ENCODE measurements around the gene FAAP100.

Gene FAAP100

GRCh38 chr17:81551458-81552243 lies 502 bp downstream of the FAAP100 start:
- no peak for DNase-seq

DNA sequence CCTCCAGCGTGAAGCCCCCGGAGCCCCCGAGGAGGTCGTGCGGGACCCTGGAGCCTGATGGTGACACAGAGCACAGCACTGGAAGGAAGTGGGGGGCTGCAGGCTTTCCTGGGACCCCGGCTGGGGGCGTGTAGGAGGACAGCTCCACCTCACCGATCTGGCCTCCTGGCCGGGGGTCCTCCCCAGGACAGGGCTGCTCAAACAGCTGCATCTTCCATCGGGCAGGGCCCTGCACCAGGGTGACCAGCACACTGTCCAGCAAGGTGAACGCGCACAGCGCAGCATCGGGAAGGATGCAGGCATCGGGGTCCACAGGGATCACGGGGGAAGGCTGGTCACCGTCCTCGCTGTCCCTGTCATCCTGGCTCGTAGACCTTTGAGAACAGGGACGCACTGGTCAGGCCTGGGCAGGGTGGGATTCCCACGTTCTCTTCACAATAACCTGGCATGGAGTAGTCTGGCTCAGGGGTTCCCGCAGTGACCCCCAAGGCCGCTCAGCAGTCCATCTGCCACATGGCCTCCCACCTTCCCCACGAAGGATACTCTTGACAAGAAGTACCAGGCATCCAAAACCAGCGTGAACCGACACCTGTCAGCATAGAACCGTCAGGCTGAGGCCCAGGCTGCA lies 1.2 kb downstream of the FAAP100 start:
- no peak for DNase-seq

- DNase-seq, result no peak
Observed at GRCh38 chr17:81550285-81550684, 1.9 kb downstream of the FAAP100 start.

DNA sequence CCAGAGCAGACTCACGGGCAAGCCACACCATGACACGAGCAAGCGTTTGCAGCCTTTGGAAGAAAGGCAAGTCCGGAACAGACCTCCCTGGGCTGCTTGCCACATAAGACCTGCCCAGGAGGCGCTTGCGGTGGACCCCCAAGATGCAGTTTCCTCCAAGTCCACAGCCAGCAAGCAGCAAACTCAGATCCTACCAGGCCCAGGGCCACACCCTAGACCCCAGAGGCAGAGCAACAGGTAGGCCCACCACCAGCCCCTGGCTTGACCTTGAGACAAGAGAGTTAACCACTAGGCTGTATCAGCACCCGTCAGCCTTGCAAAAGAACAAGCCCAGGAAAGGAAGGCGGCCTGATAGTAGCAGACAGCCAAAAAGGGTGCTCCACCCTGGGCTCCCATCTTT lies 2.3 kb downstream of the FAAP100 start:
- no peak for DNase-seq

DNA sequence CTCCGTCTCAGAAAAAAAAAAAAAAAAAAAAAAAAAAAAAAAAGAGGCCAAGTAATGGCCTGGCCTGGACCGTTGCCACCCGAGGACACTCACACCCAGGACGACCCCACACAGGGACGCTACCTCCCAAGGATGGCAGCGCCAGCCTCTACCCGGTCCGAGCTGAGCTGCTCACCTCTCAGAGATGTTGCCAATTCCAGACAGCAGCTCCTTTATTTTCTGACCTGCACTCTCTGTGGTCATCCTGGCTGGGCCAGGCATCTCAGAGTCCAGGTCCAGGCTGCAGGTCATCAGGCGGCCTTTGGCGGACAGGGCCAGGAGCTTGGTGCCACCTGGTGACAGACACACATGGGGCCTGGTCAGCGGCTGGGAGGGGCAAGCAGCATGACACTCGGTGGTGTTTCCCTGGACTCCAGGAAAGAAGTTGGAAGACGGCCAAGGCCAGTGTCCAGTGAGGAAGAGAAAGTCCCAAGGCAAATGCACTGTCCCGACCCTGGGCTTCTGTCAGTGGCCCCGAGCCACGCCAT lies 3.1 kb downstream of the FAAP100 start:
- DNase-seq, result no peak

GRCh38 chr17:81547614-81547982 lies 4.6 kb downstream of the FAAP100 start:
- DNase-seq, result no peak

- no peak for DNase-seq
Observed at GRCh38 chr17:81546906-81547613, 5.1 kb downstream of the FAAP100 start.

GRCh38 chr17:81545160-81545949 lies 6.8 kb downstream of the FAAP100 start:
- no peak for DNase-seq

GRCh38 chr17:81544281-81544974 lies 7.7 kb downstream of the FAAP100 start:
- no peak for DNase-seq

- no peak for DNase-seq
Observed at GRCh38 chr17:81543756-81544155, 8.4 kb downstream of the FAAP100 start.

- DNase-seq, result no peak
Observed at GRCh38 chr17:81543339-81543675, 8.8 kb downstream of the FAAP100 start.

DNA sequence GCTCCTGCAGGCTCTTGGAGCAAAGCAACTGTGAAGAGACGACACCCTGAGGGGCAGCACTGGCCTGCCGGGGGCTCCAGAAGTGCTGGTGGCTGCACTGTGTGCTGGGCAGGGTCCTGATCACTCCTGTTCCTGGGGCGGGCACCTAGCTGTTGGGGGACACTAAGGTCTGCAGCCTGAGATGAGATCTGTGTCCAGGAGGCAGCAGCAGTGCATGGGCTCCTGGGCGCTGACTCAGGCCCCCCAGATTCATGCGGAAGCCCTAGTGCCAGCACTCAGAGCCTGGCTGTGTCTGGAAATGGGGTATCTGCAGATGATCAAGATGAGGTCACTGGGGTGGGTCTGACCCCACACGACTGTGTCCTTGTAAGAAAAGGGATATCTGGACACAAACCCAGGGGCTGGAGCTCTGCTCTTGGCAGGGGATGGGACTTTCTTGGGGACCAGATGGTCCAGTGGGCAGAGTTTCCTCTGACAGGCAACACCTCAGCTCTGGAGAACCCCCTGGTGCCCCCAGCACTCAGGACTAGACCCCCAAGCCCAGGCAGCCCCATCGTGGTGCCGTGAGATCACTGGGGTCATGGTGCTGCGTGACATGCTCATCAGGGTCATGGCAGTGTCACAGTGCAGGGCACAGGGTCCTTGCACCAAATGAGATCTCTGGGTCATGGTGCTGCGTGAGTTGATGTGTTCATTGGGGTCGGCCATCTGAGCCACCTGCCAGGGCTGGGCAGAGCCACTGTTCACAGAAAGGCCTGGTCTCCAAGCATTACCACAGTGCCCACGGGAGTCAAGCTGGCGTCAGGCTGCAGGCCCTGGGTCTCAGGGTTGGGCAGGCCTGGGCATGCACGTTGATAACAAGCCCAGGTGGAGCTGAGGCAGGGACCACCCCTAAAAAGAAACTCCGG lies 9.5 kb downstream of the FAAP100 start:
- no peak for DNase-seq

- no peak for DNase-seq
Observed at GRCh38 chr17:81541123-81541522, 11.0 kb downstream of the FAAP100 start.

GRCh38 chr17:81540676-81541027 lies 11.5 kb downstream of the FAAP100 start:
- DNase-seq, result no peak

DNA sequence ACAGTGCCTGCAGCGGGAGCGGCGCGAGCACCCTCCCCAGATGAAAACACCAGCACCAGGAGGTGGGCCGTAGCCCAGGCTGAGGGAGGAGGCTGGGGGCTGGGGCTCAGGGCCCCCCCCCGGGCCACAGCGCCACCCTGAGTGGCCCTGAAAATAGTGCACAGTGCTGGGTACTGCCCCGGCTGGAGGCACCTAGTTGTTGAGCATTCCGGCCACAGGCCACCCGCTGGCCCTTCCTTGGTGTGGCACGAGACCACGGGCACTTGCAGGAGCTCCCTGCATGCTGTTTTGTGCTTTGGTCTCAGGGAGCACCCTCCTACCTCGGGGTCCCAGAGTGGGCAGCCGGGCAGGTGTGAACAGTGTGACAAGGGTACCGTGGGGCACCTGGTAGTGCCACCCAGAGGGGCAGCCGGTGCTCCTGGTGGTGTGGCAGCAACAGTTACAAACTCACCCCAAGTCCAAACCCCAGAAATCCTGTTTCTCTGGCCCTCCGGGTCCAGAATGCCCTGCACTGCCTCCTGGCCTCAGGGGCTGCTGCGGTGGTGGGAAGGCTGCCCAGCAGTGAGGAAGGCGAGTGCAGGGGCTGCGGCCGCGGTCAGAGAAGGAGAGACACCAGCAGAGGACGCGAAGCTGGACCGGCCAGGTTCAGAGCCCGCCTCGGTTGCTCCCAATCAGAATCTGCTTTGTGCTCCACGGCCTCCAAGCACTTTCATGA lies 12.0 kb downstream of the FAAP100 start:
- DNase-seq, result no peak

DNA sequence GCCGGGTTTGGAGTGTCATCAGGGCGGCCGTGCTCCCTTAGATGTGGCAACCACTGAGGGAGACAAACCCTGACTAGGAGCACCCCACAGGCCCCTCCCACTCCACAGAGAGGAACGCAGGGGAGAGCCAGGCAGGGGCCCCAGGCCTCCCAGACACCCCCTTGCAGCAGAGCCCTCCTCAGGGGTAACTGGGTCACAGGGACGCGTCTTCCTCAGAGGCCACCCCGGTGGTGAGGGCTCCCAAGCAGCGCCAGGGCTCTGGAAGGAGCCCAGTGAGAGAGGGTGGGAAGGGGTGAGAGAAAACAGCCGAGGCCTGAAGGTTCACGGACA lies 12.6 kb downstream of the FAAP100 start:
- DNase-seq, result no peak

GRCh38 chr17:81538651-81539570 lies 13.2 kb downstream of the FAAP100 start:
- DNase-seq, result no peak

- DNase-seq, result no peak
Observed at GRCh38 chr17:81537856-81538555, 14.1 kb downstream of the FAAP100 start.

- DNase-seq, result no peak
Observed at GRCh38 chr17:81537343-81537855, 14.8 kb downstream of the FAAP100 start.
